Liver (tissue), 9 donors: ENCODE measurements around the gene DIS3L2. TPM values are rescaled to one million over a fixed set of nuclear protein-coding genes. Genes with fewer than 3 reads are reported as not detected.
A peak's percentile ranks its signal among the peaks of the same experiment; 100 is the strongest.

Source experiments
- DNase-seq: peaks from one replicate; pipeline ENCODE4 v3.0.0-alpha.2; 2017; ENCODE audit warnings: low spot score
- H3K27ac ChIP-seq, 2 donors: one replicate each; pipeline ENCODE4 v1.7.0; 2013; ENCODE audit warnings: inconsistent platforms in 2 of 2, low read length in 2 of 2, control low read depth in 1 of 2, low read depth in 1 of 2, mild to moderate bottlenecking in 1 of 2
- H3K27me3 ChIP-seq, 4 donors: one replicate each; pipeline versions ENCODE4 v1.6.1 to v1.7.0; 2013; ENCODE audit warnings: low read length in 3 of 4, inconsistent platforms in 1 of 4, mild to moderate bottlenecking in 1 of 4, moderate library complexity in 1 of 4; ENCODE audit not compliant: control insufficient read depth in 4 of 4, insufficient read depth in 4 of 4
- H3K36me3 ChIP-seq, 4 donors: one replicate each; pipeline versions ENCODE4 v1.6.1 to v1.7.0; 2013; ENCODE audit warnings: low read length in 3 of 4, mild to moderate bottlenecking in 3 of 4, low read depth in 1 of 4, moderate library complexity in 1 of 4; ENCODE audit not compliant: control insufficient read depth in 4 of 4, insufficient read depth in 3 of 4
- H3K4me1 ChIP-seq, 4 donors: one replicate each; pipeline versions ENCODE4 v1.6.1 to v1.7.0; 2013; ENCODE audit warnings: low read length in 3 of 4, mild to moderate bottlenecking in 3 of 4, moderate library complexity in 1 of 4; ENCODE audit not compliant: control insufficient read depth in 4 of 4, insufficient read depth in 4 of 4
- H3K4me3 ChIP-seq, 3 donors: one replicate each; pipeline versions ENCODE4 v1.6.1 to v1.7.0; 2013; ENCODE audit warnings: low read length in 3 of 3, control low read depth in 1 of 3, low read depth in 1 of 3, mild to moderate bottlenecking in 1 of 3
- H3K9ac ChIP-seq, 2 donors: one replicate each; pipeline ENCODE4 v1.7.0; 2013; ENCODE audit warnings: low read length in 2 of 2, mild to moderate bottlenecking in 2 of 2, moderate library complexity in 2 of 2, control low read depth in 1 of 2, low read depth in 1 of 2
- H3K9me3 ChIP-seq, 4 donors: one replicate each; pipeline versions ENCODE4 v1.6.1 to v1.7.0; 2013; ENCODE audit warnings: low read length in 3 of 4; ENCODE audit not compliant: control insufficient read depth in 4 of 4
- ATF3 ChIP-seq: IDR thresholded peaks from 2 replicates; pipeline ENCODE4 v1.6.1; 2016; ENCODE audit warnings: antibody characterized with exemption
- EGR1 ChIP-seq, 2 donors: IDR thresholded peaks; 2 replicates each; pipeline ENCODE4 v1.6.1; 2016 to 2018; ENCODE audit warnings: antibody characterized with exemption in 2 of 2, low read depth in 2 of 2
- FOXA1 ChIP-seq: IDR thresholded peaks from 2 replicates; pipeline ENCODE4 v1.6.1; 2016; ENCODE audit warnings: antibody characterized with exemption
- FOXA2 ChIP-seq: IDR thresholded peaks from 2 replicates; pipeline ENCODE4 v1.6.1; 2016; ENCODE audit warnings: antibody characterized with exemption
- GABPA ChIP-seq, 2 donors: IDR thresholded peaks in 1 of 2; conservative IDR thresholded peaks in 1 of 2; 2 replicates each; pipeline ENCODE4 v1.6.1; 2016; ENCODE audit warnings: antibody characterized with exemption in 2 of 2, mild to moderate bottlenecking in 1 of 2, moderate library complexity in 1 of 2
- HNF4A ChIP-seq, 2 donors: conservative IDR thresholded peaks; 2 replicates each; pipeline ENCODE4 v1.6.1; 2016; ENCODE audit warnings: antibody characterized with exemption in 2 of 2, mild to moderate bottlenecking in 2 of 2
- HNF4G ChIP-seq: IDR thresholded peaks from 2 replicates; pipeline ENCODE4 v1.6.1; 2016; ENCODE audit warnings: antibody characterized with exemption
- JUND ChIP-seq, 2 donors: IDR thresholded peaks; 2 replicates each; pipeline ENCODE4 v1.6.1; 2016; ENCODE audit warnings: antibody characterized with exemption in 2 of 2
- MAX ChIP-seq: IDR thresholded peaks from 2 replicates; pipeline ENCODE4 v1.6.1; 2016; ENCODE audit warnings: antibody characterized with exemption
- NR2F2 ChIP-seq: IDR thresholded peaks from 2 replicates; pipeline ENCODE4 v1.6.1; 2016; ENCODE audit warnings: antibody characterized with exemption
- RAD21 ChIP-seq, 2 donors: IDR thresholded peaks; 2 replicates each; pipeline ENCODE4 v1.6.1; 2016; ENCODE audit warnings: antibody characterized with exemption in 2 of 2, mild to moderate bottlenecking in 2 of 2
- REST ChIP-seq: IDR thresholded peaks from 2 replicates; pipeline ENCODE4 v1.6.1; 2016; ENCODE audit warnings: antibody characterized with exemption, mild to moderate bottlenecking
- RXRA ChIP-seq, 2 donors: IDR thresholded peaks; 2 replicates each; pipeline ENCODE4 v1.6.1; 2017 to 2018; ENCODE audit warnings: antibody characterized with exemption in 2 of 2, mild to moderate bottlenecking in 1 of 2
- SP1 ChIP-seq: IDR thresholded peaks from 2 replicates; pipeline ENCODE4 v1.6.1; 2018; ENCODE audit warnings: antibody characterized with exemption, mild to moderate bottlenecking
- TAF1 ChIP-seq: conservative IDR thresholded peaks from 2 replicates; pipeline ENCODE4 v1.6.1; 2016; ENCODE audit warnings: antibody characterized with exemption, mild to moderate bottlenecking
- YY1 ChIP-seq: IDR thresholded peaks from 2 replicates; pipeline ENCODE4 v1.6.1; 2016; ENCODE audit warnings: antibody characterized with exemption, mild to moderate bottlenecking
- ZBTB33 ChIP-seq: IDR thresholded peaks from 2 replicates; pipeline ENCODE4 v1.6.1; 2016; ENCODE audit warnings: antibody characterized with exemption
- WGBS: extraction: QIAGEN DNeasy Blood & Tissue Kit; methylation state at CpG from one replicate; pipeline ENCODE4 v1.1.7; 2013; 5-methylcytosine and 5-hydroxymethylcytosine counted together
- polyA plus RNA-seq, 2 donors: library from polyadenylated mRNA; stranded (reverse) in 1 of 2; unstranded in 1 of 2; fragments of 200-250 nt in 1 of 2; fragments of >200 nt in 1 of 2; fragmentation: Nextera tagmentation in 1 of 2; extraction: Ambion mirVana in 1 of 2; gene quantifications; one replicate each; pipeline versions ENCODE4 v1.2.1 to v1.2.3, GENCODE V29; 2013 to 2015
- total RNA-seq, 2 donors: library from RNA; depleted of rRNA; stranded (reverse); fragments of >200 nt; gene quantifications; one replicate each; pipeline ENCODE4 v1.2.3, GENCODE V29; 2014
- TF ChIP-seq, protein P1 (sequence below): fragments of 150-350 bp; IDR thresholded peaks from 2 replicates; pipeline ENCODE4 v1.5.1; 2017; ENCODE audit warnings: improper control_type of control experiment, low read depth, low read length; ENCODE audit not compliant: missing input control
- donor health status: healthy.
- donor health status: healthy.
- donor health status: healthy.
- donor health status: healthy.
- donor health status: healthy.

Gene DIS3L2
- total and polyA plus RNA-seq, 4 donors: 5.7 to 21.5 (median 8.8) TPM

GRCh38 chr2:232126301-232127099, 165.0 kb downstream of the DIS3L2 start:
- TF ChIP-seq NR2F2: peak; percentile 56
- TF ChIP-seq HNF4A (conservative IDR thresholded peaks at IDR 0.05): peak; percentile 57 to 71
- no peak for TF ChIP-seq YY1
- peak; percentile 17 for TF ChIP-seq HNF4G
- H3K36me3 ChIP-seq: no peaks in the 10 kb centered on the region
- no peak overlapping the region for H3K4me3 ChIP-seq
- no peak for DNase-seq
- no peak overlapping the region for H3K9ac ChIP-seq
- 83% methylated on average over 5 of the region's 5 CpGs for WGBS
- no peak overlapping the region for H3K27ac ChIP-seq
- H3K27me3 ChIP-seq: no peaks in the 10 kb centered on the region
- peaks cover 3 to 12% (median 6%) of the 10 kb centered on the region in 4 donors for H3K4me1 ChIP-seq
- no peaks in the 10 kb centered on the region for H3K9me3 ChIP-seq

DNA sequence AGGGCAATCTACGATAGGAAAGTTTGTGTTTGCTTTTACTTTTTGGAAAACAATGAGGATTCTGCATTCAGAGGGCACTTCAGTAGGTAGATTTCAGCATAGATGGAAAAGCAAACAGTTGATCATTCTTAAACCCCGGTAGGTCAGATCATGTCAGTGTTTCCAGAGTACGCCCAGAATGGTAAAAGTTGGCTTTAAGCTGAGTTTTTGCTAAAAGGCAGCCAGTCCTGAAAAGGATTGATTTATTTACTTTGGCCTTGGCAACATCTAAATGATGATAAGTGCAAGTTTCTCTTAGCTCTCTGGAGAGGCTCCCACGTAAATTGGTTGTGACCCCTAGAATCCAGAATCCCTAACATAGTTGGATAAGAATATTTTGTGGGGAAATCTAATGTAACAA, 168.0 kb downstream of the DIS3L2 start:
- H3K36me3 ChIP-seq: peaks cover 0 to 4% (median 0%) of the 10 kb centered on the region in 4 donors
- 24% methylated on average over 4 of the region's 4 CpGs for WGBS
- H3K4me1 ChIP-seq: peaks cover 3 to 12% (median 6%) of the 10 kb centered on the region in 4 donors
- H3K4me3 ChIP-seq: no peak overlapping the region
- H3K27me3 ChIP-seq: no peaks in the 10 kb centered on the region
- no peak overlapping the region for H3K9ac ChIP-seq
- DNase-seq: no peak
- no peak overlapping the region for H3K27ac ChIP-seq
- no peaks in the 10 kb centered on the region for H3K9me3 ChIP-seq
- TF ChIP-seq HNF4A (conservative IDR thresholded peaks at IDR 0.05): peak; percentile 77 to 83
- TF ChIP-seq REST: peak; percentile 75
- TF ChIP-seq GABPA (IDR thresholded peaks at IDR 0.05 in 1 of 2, conservative IDR thresholded peaks at IDR 0.05 in 1 of 2): peak in 1 of 2 donors; percentile 48
- TF ChIP-seq MAX: peak; percentile 72
- peak; percentile 31 for TF ChIP-seq ZBTB33
- TF ChIP-seq RXRA (IDR thresholded peaks at IDR 0.05): peak; percentile 83 to 94
- peak; percentile 85 to 92 for TF ChIP-seq JUND (IDR thresholded peaks at IDR 0.05)
- TF ChIP-seq FOXA2: peak; percentile 78
- TF ChIP-seq SP1: peak; percentile 84
- TF ChIP-seq ATF3: peak; percentile 70
- peak; percentile 53 to 86 for TF ChIP-seq EGR1 (IDR thresholded peaks at IDR 0.05; ENCODE audit: low read depth in 2 of 2)
- no peak for TF ChIP-seq TAF1
- TF ChIP-seq FOXA1: peak; percentile 58
- TF ChIP-seq HNF4G: no peak
- TF ChIP-seq YY1: peak; percentile 71
- TF ChIP-seq NR2F2: peak; percentile 51
- TF ChIP-seq, protein P1, sequence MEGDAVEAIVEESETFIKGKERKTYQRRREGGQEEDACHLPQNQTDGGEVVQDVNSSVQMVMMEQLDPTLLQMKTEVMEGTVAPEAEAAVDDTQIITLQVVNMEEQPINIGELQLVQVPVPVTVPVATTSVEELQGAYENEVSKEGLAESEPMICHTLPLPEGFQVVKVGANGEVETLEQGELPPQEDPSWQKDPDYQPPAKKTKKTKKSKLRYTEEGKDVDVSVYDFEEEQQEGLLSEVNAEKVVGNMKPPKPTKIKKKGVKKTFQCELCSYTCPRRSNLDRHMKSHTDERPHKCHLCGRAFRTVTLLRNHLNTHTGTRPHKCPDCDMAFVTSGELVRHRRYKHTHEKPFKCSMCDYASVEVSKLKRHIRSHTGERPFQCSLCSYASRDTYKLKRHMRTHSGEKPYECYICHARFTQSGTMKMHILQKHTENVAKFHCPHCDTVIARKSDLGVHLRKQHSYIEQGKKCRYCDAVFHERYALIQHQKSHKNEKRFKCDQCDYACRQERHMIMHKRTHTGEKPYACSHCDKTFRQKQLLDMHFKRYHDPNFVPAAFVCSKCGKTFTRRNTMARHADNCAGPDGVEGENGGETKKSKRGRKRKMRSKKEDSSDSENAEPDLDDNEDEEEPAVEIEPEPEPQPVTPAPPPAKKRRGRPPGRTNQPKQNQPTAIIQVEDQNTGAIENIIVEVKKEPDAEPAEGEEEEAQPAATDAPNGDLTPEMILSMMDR: no peak
- TF ChIP-seq RAD21 (IDR thresholded peaks at IDR 0.05): peak; percentile 54 to 60
